ENCODE results near the gene TBC1D22A. TPM values are rescaled to one million over a fixed set of nuclear protein-coding genes. Genes with fewer than 3 reads are reported as not detected.

TBC1D22A gene
- total RNA-seq, 4 donors from 2014 or later: 10.8 to 32.2 (median 22.3) TPM

- TF ChIP-seq CTCF (IDR thresholded peaks at IDR 0.05; ENCODE audit: low read depth): no peak
Measured at GRCh38 chr22:47082505-47082904, 320.1 kb downstream of the TBC1D22A start.

GRCh38 chr22:47083379-47083986, 321.0 kb downstream of the TBC1D22A start:
- no peak for TF ChIP-seq CTCF (IDR thresholded peaks at IDR 0.05; ENCODE audit: low read depth)

GRCh38 chr22:47084226-47084625, 321.8 kb downstream of the TBC1D22A start:
- no peak for TF ChIP-seq CTCF (IDR thresholded peaks at IDR 0.05; ENCODE audit: low read depth)

- no peak for TF ChIP-seq CTCF (IDR thresholded peaks at IDR 0.05; ENCODE audit: low read depth)
Measured at GRCh38 chr22:47086596-47087248, 324.3 kb downstream of the TBC1D22A start.

- no peak for TF ChIP-seq CTCF (IDR thresholded peaks at IDR 0.05; ENCODE audit: low read depth)
Measured at GRCh38 chr22:47088480-47089158, 326.2 kb downstream of the TBC1D22A start.

GRCh38 chr22:47089374-47089773, 326.9 kb downstream of the TBC1D22A start:
- TF ChIP-seq CTCF (IDR thresholded peaks at IDR 0.05; ENCODE audit: low read depth): no peak

- no peak for TF ChIP-seq CTCF (IDR thresholded peaks at IDR 0.05; ENCODE audit: low read depth)
Measured at GRCh38 chr22:47089796-47090460, 327.5 kb downstream of the TBC1D22A start.
